HG03457 (cell line): ENCODE data around the gene USP32.

Experiments used
- ATAC-seq: cut with Tn5 transposase; IDR thresholded peaks from one replicate; pipeline ENCODE4 v1.9.1; 2021; ENCODE audit warnings: moderate number of reproducible peaks; ENCODE audit not compliant: unreplicated experiment

USP32 gene

GRCh38 chr17:60141111-60142018 is 250.6 kb downstream of the USP32 start:
- no peak for ATAC-seq

- ATAC-seq: no peak
Measured at GRCh38 chr17:60139438-60140285, 252.3 kb downstream of the USP32 start.

- no peak for ATAC-seq
Measured at GRCh38 chr17:60138769-60139437, 253.0 kb downstream of the USP32 start.

- no peak for ATAC-seq
Measured at GRCh38 chr17:60137731-60138130, 254.2 kb downstream of the USP32 start.

- ATAC-seq: no peak
Measured at GRCh38 chr17:60135951-60136666, 255.8 kb downstream of the USP32 start.

- ATAC-seq: peak; percentile 82
Measured at GRCh38 chr17:60135151-60135950, 256.6 kb downstream of the USP32 start.

- ATAC-seq: no peak
Measured at GRCh38 chr17:60134396-60135150, 257.4 kb downstream of the USP32 start.

- no peak for ATAC-seq
Measured at GRCh38 chr17:60130466-60130865, 261.5 kb downstream of the USP32 start.

GRCh38 chr17:60129164-60129563 is 262.8 kb downstream of the USP32 start:
- no peak for ATAC-seq
